GM10266 (cell line): ENCODE results near the gene RAB21.
A peak's percentile ranks its signal among the peaks of the same experiment; 100 is the strongest.

Source experiments
- DNase-seq: peaks from one replicate; pipeline ENCODE4 v3.0.0; 2012; ENCODE audit errors: extremely low spot score
- TF ChIP-seq, protein P1 (sequence below): IDR thresholded peaks from 2 replicates; pipeline ENCODE4 v1.5.1; 2012; ENCODE audit warnings: mild to moderate bottlenecking, low read depth; ENCODE audit not compliant: control insufficient read depth, insufficient read depth; ENCODE audit errors: missing control alignments

The RAB21 gene

DNA sequence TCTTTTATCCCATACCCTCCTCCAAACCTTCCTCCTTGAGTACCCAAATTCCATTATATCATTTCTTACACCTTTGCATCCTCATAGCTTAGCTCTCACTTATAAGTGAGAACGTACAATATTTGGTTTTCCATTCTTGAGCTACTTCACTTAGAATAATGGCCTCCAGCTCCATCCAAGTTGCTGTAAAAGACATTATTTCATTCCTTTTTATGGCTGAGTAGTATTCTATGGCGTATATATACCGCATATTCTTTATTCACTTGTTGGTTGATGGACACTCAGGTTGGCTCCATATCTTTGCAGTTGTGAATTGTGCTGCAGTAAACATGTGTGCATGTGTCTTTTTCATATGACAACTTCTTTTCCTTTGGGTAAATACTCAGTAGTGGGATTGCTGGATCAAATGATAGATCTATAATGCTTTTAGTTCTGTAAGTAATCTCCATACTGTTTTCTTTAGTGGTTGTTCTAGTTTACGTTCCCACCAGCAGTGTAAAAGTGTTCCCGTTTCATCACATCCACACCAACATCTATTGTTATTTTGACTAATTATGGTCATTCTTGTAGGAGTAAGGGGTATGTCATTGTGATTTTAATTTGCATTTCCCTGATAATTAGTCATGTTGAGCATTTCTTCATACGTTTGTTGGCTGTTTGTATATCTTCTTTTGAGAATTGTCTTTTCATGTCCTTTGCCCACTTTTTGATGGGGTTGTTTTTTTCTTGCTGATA lies 10.1 kb downstream of the RAB21 start:
- TF ChIP-seq, protein P1, sequence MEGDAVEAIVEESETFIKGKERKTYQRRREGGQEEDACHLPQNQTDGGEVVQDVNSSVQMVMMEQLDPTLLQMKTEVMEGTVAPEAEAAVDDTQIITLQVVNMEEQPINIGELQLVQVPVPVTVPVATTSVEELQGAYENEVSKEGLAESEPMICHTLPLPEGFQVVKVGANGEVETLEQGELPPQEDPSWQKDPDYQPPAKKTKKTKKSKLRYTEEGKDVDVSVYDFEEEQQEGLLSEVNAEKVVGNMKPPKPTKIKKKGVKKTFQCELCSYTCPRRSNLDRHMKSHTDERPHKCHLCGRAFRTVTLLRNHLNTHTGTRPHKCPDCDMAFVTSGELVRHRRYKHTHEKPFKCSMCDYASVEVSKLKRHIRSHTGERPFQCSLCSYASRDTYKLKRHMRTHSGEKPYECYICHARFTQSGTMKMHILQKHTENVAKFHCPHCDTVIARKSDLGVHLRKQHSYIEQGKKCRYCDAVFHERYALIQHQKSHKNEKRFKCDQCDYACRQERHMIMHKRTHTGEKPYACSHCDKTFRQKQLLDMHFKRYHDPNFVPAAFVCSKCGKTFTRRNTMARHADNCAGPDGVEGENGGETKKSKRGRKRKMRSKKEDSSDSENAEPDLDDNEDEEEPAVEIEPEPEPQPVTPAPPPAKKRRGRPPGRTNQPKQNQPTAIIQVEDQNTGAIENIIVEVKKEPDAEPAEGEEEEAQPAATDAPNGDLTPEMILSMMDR: no peak
- no peak for DNase-seq

DNA sequence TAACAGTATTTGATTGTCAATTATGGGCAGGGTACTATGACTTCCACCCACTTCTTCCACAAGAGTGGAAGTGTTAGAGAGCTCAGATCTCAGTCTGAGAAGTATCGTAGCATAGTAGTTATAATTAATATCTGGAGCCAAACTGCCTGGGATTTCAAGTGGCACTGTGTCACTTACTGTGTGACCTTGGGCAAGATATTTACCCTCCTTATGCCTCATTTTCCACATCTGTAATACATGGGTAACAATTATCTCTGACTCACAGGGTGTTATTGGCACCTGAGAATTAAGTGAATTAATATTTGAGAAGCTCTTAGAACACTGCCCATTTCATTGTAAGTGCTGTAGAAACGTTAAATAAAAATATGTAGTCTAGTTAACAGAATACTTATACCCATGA lies 11.5 kb downstream of the RAB21 start:
- DNase-seq: no peak
- TF ChIP-seq, protein P1: no peak

DNA sequence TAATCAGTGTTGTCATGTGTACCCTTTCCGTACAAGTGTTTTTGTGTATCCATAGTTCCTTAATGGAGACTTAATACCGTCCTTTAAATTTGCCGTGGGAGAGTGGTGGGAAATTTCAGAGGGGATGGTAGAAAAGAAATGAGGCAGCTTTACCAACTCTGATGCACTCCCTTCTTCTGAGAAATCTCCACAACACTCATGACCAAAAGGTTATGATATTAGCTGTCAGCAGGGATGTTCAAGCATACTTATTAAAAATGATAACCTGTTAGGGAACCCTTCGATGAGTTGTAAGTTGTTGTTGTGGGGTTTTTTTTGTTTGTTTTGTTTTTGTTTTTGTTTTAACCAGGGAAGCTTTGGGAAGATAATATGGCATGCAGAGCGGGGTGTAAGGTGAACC lies 12.5 kb downstream of the RAB21 start:
- TF ChIP-seq, protein P1: no peak
- no peak for DNase-seq

DNA sequence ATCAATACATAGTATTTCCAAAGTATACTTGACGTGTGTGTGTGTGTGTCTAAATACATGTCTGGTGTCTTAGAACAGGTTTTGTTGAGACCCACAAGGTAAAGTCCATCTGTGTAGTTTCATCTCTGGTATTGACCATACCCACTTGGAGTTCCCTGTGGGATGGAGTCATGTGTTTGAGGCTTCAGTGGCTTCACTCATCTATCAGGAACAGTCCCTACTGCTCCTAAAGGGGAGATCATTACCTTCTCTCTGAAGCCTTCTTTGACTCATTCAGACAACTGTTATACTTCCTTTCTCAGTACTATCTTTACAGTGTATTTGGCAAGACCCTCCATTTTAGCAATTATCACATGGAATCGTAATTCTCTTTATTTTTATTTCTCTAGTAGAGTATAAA lies 14.2 kb downstream of the RAB21 start:
- no peak for DNase-seq
- TF ChIP-seq, protein P1: no peak

DNA sequence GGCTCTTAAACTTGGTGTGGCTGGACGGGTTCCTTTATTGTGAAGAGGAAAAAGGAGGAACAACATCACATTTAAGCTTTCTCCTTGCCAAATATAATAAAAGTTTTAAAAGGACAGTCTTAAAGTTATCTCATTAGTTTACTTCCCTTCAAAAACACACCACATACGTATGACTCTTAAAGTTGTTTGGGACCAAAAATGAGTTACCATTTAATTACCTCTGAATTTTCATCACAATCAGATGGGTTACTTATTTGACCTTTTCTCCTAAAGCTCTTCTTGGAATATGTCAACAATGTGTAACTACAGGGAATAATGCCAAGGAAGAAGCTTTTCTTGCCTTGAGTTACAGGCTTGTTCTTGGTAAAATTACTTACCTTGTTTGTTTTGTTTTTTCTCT lies 16.4 kb downstream of the RAB21 start:
- TF ChIP-seq, protein P1: no peak
- DNase-seq: no peak

DNA sequence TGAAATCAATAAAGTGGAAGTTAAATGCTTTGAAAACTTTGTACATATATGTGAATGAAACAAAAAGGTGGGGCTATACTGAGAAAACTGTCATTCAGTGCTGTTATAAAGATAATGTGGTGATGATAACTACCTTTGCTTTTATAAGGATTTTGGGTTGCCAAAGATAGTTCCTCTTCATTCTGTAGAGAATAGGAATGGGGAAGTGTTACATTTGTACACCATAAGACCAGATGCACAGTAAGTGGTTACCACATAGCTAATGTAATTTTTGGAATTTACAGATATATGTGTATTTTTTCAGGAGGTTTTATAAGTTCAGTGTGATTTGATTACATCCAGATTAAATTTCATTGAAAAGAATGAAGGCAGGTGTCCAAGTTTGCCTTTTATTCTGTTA lies 18.1 kb downstream of the RAB21 start:
- DNase-seq: no peak
- TF ChIP-seq, protein P1: no peak

DNA sequence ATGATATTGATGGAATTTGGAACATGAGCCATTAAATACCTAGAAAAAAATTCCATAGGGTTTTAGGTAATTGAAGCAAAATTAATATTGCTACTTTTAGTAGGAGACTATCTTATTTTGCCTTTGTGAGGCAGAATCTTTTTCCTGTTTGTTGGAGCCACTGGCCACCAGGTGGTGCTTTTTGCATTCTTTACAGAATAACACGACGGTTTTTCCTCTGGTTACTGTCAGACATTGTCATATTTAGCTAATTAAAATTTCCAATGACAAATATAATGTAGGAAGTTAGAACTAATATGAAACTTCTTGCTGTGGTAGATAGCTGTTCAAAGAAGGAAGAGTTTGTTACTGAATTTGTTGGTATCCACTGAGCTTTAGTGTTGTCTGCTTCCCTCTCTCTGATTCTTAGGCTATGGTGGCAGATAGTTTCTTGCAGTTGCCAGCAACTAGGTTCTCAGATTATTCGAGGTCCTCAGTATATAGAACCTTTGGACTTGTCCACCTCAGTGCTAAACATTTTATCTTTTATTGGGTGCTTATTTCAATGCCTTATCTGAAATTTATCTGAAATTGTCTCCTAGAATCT lies 25.7 kb downstream of the RAB21 start:
- TF ChIP-seq, protein P1: peak; percentile 75
- DNase-seq: no peak
